ENCODE results near the gene LGALS3BP. TPM values are rescaled to one million over a fixed set of nuclear protein-coding genes. Genes with fewer than 3 reads are reported as not detected.

LGALS3BP gene
- 12.6 TPM for total RNA-seq (ENCODE audit: unreplicated experiment)
- long read RNA-seq, transcript LGALS3BP-201 (6 exons, 2,405 nt), result major isoform, 11 of 15 reads
- long read RNA-seq, partial matches to known transcripts, result 1 of 15 reads
- long read RNA-seq, other reads (novel, unspliced or antisense), result 3 of 15 reads

GRCh38 chr17:78979780-78980623 lies at the start of gene LGALS3BP:
Gene LGALS3BP, minus strand, starts transcription at chr17:78979923. Its CDS starts 2,732 bp downstream, at chr17:78977191.
- H3K36me3 Mint-ChIP-seq (ENCODE audit: low read depth, unreplicated experiment), result no peaks in the 10 kb centered on the region

GRCh38 chr17:79028496-79029326 lies 49.0 kb upstream of the LGALS3BP start:
- Mint-ChIP-seq H3K4me3 (ENCODE audit: unreplicated experiment) (no peak overlapping the region), H3K36me3 (ENCODE audit: low read depth, unreplicated experiment) (no peaks in the 10 kb centered on the region), H3K27ac (ENCODE audit: unreplicated experiment) (no peak overlapping the region), H3K27me3 (ENCODE audit: unreplicated experiment) (peaks cover 18% of the 10 kb centered on the region), H3K4me1 (ENCODE audit: unreplicated experiment) (peaks cover 2% of the 10 kb centered on the region), H3K9me3 (ENCODE audit: unreplicated experiment) (no peaks in the 10 kb centered on the region)
- DNase-seq (ENCODE audit: low spot score), result no peak
- TF ChIP-seq CTCF (IDR thresholded peaks at IDR 0.05; ENCODE audit: unreplicated experiment), result no peak

More at GRCh38 chr17:78979780-78980623, at the start of gene LGALS3BP:
- no peak for DNase-seq (ENCODE audit: low spot score)
- no peaks in the 10 kb centered on the region for H3K9me3 Mint-ChIP-seq (ENCODE audit: unreplicated experiment)
- H3K27ac Mint-ChIP-seq (ENCODE audit: unreplicated experiment), result no peak within 1 kb of the TSS
- H3K4me3 Mint-ChIP-seq (ENCODE audit: unreplicated experiment), result no peak within 1 kb of the TSS
- peaks cover 3% of the 10 kb centered on the region for H3K27me3 Mint-ChIP-seq (ENCODE audit: unreplicated experiment)
- no peak for TF ChIP-seq CTCF (IDR thresholded peaks at IDR 0.05; ENCODE audit: unreplicated experiment)
- H3K4me1 Mint-ChIP-seq (ENCODE audit: unreplicated experiment), result peaks cover 3% of the 10 kb centered on the region

GRCh38 chr17:79027925-79028491 lies 48.3 kb upstream of the LGALS3BP start:
- Mint-ChIP-seq H3K27me3 (ENCODE audit: unreplicated experiment) (peaks cover 20% of the 10 kb centered on the region), H3K4me3 (ENCODE audit: unreplicated experiment) (no peak overlapping the region), H3K27ac (ENCODE audit: unreplicated experiment) (no peak overlapping the region), H3K4me1 (ENCODE audit: unreplicated experiment) (peaks cover 2% of the 10 kb centered on the region), H3K9me3 (ENCODE audit: unreplicated experiment) (no peaks in the 10 kb centered on the region), H3K36me3 (ENCODE audit: low read depth, unreplicated experiment) (no peaks in the 10 kb centered on the region)
- no peak for TF ChIP-seq CTCF (IDR thresholded peaks at IDR 0.05; ENCODE audit: unreplicated experiment)
- DNase-seq (ENCODE audit: low spot score), result no peak

- H3K27ac Mint-ChIP-seq (ENCODE audit: unreplicated experiment), result no peak overlapping the region
These were observed 47.7 kb upstream of the LGALS3BP start for GRCh38 chr17:79027274-79027924.

More at GRCh38 chr17:79027274-79027924, 47.7 kb upstream of the LGALS3BP start:
- H3K9me3 Mint-ChIP-seq (ENCODE audit: unreplicated experiment), result no peaks in the 10 kb centered on the region
- TF ChIP-seq CTCF (IDR thresholded peaks at IDR 0.05; ENCODE audit: unreplicated experiment), result no peak
- H3K4me3 Mint-ChIP-seq (ENCODE audit: unreplicated experiment), result no peak overlapping the region
- DNase-seq (ENCODE audit: low spot score), result no peak
- H3K4me1 Mint-ChIP-seq (ENCODE audit: unreplicated experiment), result peaks cover 6% of the 10 kb centered on the region
- no peaks in the 10 kb centered on the region for H3K36me3 Mint-ChIP-seq (ENCODE audit: low read depth, unreplicated experiment)
- peaks cover 22% of the 10 kb centered on the region for H3K27me3 Mint-ChIP-seq (ENCODE audit: unreplicated experiment)
